Measurements from ENCODE around the gene SSPN. TPM values are rescaled to one million over a fixed set of nuclear protein-coding genes. Genes with fewer than 3 reads are reported as not detected.

The SSPN gene
- total RNA-seq, 1 experiment from 2014 or later: 0.17 TPM

DNA sequence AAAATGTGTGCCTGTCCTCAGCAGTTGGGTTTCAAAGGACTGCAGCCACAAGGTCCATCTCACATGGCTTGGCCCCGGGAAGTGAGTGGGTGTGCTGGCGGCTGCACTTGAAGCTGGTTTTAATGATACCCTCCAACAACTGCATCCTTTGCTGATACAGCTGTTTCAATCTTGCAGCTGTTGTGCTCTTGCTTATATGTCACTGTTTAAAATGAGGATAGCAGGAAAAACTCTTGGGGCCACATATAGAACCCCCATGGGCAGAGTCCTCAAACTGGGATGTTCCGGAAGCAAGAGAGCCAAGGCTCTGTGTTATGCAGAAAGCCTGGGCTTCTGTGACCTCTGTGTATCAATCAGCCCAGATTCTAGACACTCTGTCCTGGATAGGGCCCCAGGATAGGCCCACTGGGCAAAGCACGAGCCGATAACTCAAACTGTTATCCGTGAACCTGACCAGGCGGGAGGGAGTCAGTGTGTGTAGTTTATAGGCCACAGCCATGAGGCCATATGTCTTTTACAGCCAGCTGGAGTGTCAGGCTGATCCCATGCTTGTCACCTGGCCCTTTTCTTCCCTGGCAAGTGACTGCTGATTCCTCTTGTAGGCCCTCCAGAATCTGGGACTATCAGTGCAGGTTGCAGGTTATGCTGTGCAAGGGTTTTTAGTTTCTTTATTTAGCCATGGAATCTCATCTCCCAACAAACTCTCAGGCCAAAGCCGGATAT is 74.3 kb downstream of the SSPN start:
- TF ChIP-seq, protein P1, sequence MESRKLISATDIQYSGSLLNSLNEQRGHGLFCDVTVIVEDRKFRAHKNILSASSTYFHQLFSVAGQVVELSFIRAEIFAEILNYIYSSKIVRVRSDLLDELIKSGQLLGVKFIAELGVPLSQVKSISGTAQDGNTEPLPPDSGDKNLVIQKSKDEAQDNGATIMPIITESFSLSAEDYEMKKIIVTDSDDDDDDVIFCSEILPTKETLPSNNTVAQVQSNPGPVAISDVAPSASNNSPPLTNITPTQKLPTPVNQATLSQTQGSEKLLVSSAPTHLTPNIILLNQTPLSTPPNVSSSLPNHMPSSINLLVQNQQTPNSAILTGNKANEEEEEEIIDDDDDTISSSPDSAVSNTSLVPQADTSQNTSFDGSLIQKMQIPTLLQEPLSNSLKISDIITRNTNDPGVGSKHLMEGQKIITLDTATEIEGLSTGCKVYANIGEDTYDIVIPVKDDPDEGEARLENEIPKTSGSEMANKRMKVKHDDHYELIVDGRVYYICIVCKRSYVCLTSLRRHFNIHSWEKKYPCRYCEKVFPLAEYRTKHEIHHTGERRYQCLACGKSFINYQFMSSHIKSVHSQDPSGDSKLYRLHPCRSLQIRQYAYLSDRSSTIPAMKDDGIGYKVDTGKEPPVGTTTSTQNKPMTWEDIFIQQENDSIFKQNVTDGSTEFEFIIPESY (IDR thresholded peaks at IDR 0.05; ENCODE audit: extremely low read depth, insufficient replicate concordance, low read length): no peak
- no peak for TF ChIP-seq TCF7L2 (IDR thresholded peaks at IDR 0.05; ENCODE audit: borderline replicate concordance, extremely low read depth, insufficient read depth, insufficient read length)
- Histone ChIP-seq H3K79me2 (ENCODE audit: insufficient read depth, low read length) (no peaks in the 10 kb centered on the region), H3K36me3 (ENCODE audit: control insufficient read depth in 1 of 2, insufficient read depth in 2 of 2, low read length in 2 of 2) (no peaks in the 10 kb centered on the region), H3K9me2 (ENCODE audit: insufficient read depth) (no peaks in the 10 kb centered on the region), H3K4me2 (ENCODE audit: low read length) (no peak overlapping the region), H3K9me3 (ENCODE audit: control insufficient read depth in 1 of 2, insufficient read depth in 1 of 2, low read depth in 1 of 2, low read length in 2 of 2) (no peaks in the 10 kb centered on the region), H2AFZ (ENCODE audit: low read depth, low read length, poor library complexity, severe bottlenecking) (no peak overlapping the region), H3K27ac (ENCODE audit: low read depth, low read length) (no peak overlapping the region), H3K4me3 (replicated peaks in 1 of 2; ENCODE audit: low read depth in 1 of 2, low read length in 2 of 2) (no peak overlapping the region), H3K27me3 (ENCODE audit: insufficient read depth, low read length) (no peaks in the 10 kb centered on the region), H3K4me1 (ENCODE audit: control insufficient read depth in 1 of 2, insufficient read depth in 2 of 2, low read length in 2 of 2) (peaks cover 0 to 10% of the 10 kb centered on the region in 2 experiments; a peak in 2 of 4 replicates), H4K20me1 (ENCODE audit: insufficient read depth) (no peaks in the 10 kb centered on the region), H3K9ac (ENCODE audit: low read length) (no peak overlapping the region)
- ATAC-seq (no peak), DNase-seq (ENCODE audit: low read depth, low spot score) (no peak)
- ChIA-PET CTCF (no interaction called here), RAD21 (ENCODE audit: low non-redundant PET in 1 of 2, low total read pairs in 2 of 2, uncharacterized antibody in 2 of 2, unreplicated experiment in 2 of 2) (no interaction called here), POLR2A (no interaction called here)
- intact Hi-C loops (cut with micrococcal nuclease): no loop called here
- no TSS peak for BruUV-seq (replicated peaks)

DNA sequence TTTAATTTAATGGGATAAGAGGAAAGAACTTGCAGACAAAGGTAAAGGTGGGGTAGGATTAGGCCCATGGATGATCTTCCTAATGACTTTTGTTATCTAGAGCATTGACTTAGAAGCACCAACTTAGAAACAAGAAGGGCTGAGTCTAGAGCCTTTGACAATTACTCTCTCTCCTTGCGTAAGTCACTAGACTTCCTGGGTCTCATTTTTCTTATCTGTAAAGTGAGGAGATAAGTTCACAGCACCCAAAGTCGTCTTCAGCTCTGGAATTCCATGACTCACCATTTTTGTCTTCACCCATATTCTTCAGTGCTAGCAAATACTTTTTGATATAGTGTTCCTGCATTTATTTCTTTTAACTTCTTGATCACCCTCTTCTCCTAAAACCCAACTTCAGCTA is 75.7 kb downstream of the SSPN start:
- ChIA-PET POLR2A (no interaction called here), CTCF (no interaction called here), RAD21 (ENCODE audit: low non-redundant PET in 1 of 2, low total read pairs in 2 of 2, uncharacterized antibody in 2 of 2, unreplicated experiment in 2 of 2) (no interaction called here)
- Histone ChIP-seq H2AFZ (ENCODE audit: low read depth, low read length, poor library complexity, severe bottlenecking) (no peak overlapping the region), H3K4me2 (ENCODE audit: low read length) (no peak overlapping the region), H3K27me3 (ENCODE audit: insufficient read depth, low read length) (no peaks in the 10 kb centered on the region), H3K27ac (ENCODE audit: low read depth, low read length) (no peak overlapping the region), H3K4me1 (ENCODE audit: control insufficient read depth in 1 of 2, insufficient read depth in 2 of 2, low read length in 2 of 2) (peaks cover 0 to 15% of the 10 kb centered on the region in 2 experiments; a peak in 2 of 4 replicates), H3K9ac (ENCODE audit: low read length) (no peak overlapping the region), H3K9me2 (ENCODE audit: insufficient read depth) (no peaks in the 10 kb centered on the region), H3K4me3 (replicated peaks in 1 of 2; ENCODE audit: low read depth in 1 of 2, low read length in 2 of 2) (no peak overlapping the region), H4K20me1 (ENCODE audit: insufficient read depth) (no peaks in the 10 kb centered on the region), H3K79me2 (ENCODE audit: insufficient read depth, low read length) (no peaks in the 10 kb centered on the region), H3K9me3 (ENCODE audit: control insufficient read depth in 1 of 2, insufficient read depth in 1 of 2, low read depth in 1 of 2, low read length in 2 of 2) (no peaks in the 10 kb centered on the region), H3K36me3 (ENCODE audit: control insufficient read depth in 1 of 2, insufficient read depth in 2 of 2, low read length in 2 of 2) (no peaks in the 10 kb centered on the region)
- intact Hi-C loops (cut with micrococcal nuclease): no loop called here
- no TSS peak for BruUV-seq (replicated peaks)
- DNase-seq (ENCODE audit: low read depth, low spot score) (no peak), ATAC-seq (no peak)
- TF ChIP-seq, protein P2, sequence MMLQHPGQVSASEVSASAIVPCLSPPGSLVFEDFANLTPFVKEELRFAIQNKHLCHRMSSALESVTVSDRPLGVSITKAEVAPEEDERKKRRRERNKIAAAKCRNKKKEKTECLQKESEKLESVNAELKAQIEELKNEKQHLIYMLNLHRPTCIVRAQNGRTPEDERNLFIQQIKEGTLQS (IDR thresholded peaks at IDR 0.05): no peak
- TF ChIP-seq JUND (IDR thresholded peaks at IDR 0.05) (no peak), SP1 (IDR thresholded peaks at IDR 0.05; ENCODE audit: low read depth) (no peak), EZH2 (IDR thresholded peaks at IDR 0.05) (no peak), YY1 (IDR thresholded peaks at IDR 0.05; ENCODE audit: extremely low read depth, insufficient replicate concordance, low read depth, low read length) (no peak), TCF7L2 (IDR thresholded peaks at IDR 0.05; ENCODE audit: borderline replicate concordance, extremely low read depth, insufficient read depth, insufficient read length) (no peak), ZNF274 (IDR thresholded peaks at IDR 0.05; ENCODE audit: low read depth, low read length) (no peak), ELF1 (IDR thresholded peaks at IDR 0.05; ENCODE audit: borderline replicate concordance, low read depth) (no peak), POLR2AphosphoS5 (IDR thresholded peaks at IDR 0.05; ENCODE audit: low read depth, low read length) (no peak), SRF (IDR thresholded peaks at IDR 0.05; ENCODE audit: low read depth) (no peak), ZFX (IDR thresholded peaks at IDR 0.05) (no peak)
- TF ChIP-seq, protein P3, sequence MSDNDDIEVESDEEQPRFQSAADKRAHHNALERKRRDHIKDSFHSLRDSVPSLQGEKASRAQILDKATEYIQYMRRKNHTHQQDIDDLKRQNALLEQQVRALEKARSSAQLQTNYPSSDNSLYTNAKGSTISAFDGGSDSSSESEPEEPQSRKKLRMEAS (IDR thresholded peaks at IDR 0.05): no peak
- TF ChIP-seq, protein P1 (IDR thresholded peaks at IDR 0.05; ENCODE audit: extremely low read depth, insufficient replicate concordance, low read length): no peak

Measured in HCT116 (cell line).